Fibroblast of pulmonary artery (primary cell): ENCODE measurements around the gene ULBP2.
"Not testable (repeated sequence)": the region's sequence is repeated elsewhere in the genome, so short reads cannot be mapped to it uniquely, and the experiment has no call there.

Experiments
- DNase-seq: peaks from one replicate; pipeline ENCODE4 v3.0.0-alpha.2; 2010; ENCODE audit warnings: low read depth
- H3K4me3 ChIP-seq: replicated peaks from 2 replicates; pipeline ENCODE4 v1.5.1; 2011; ENCODE audit warnings: low read depth, mild to moderate bottlenecking, control low read depth, low read length, moderate library complexity
- TF ChIP-seq, protein P1 (sequence below): IDR thresholded peaks from 2 replicates; pipeline ENCODE4 v1.5.1; 2011; ENCODE audit warnings: mild to moderate bottlenecking, control low read depth, low read length, inconsistent platforms; ENCODE audit errors: missing control alignments

The ULBP2 gene

DNA sequence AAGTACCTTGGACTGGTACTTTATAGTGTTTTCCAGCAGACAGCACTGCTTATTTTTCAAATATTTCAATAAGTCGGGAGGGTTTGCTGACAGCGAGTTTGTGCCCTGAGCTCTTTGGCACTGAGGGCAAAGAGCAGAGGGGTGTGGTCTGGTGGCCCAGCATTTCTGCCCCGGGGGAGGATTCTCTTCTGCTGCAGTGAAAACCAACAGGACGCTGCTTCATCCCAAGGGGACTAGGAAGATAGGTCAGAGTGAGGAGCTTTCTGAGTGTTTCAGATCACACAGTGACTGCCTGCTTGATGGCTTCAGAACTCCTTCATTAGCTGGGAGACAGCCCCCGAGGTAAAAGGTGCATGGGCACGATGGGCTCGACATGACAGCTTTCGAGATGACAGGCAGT is 8.6 kb downstream of the ULBP2 start:
- H3K4me3 ChIP-seq = no peak overlapping the region
- TF ChIP-seq, protein P1, sequence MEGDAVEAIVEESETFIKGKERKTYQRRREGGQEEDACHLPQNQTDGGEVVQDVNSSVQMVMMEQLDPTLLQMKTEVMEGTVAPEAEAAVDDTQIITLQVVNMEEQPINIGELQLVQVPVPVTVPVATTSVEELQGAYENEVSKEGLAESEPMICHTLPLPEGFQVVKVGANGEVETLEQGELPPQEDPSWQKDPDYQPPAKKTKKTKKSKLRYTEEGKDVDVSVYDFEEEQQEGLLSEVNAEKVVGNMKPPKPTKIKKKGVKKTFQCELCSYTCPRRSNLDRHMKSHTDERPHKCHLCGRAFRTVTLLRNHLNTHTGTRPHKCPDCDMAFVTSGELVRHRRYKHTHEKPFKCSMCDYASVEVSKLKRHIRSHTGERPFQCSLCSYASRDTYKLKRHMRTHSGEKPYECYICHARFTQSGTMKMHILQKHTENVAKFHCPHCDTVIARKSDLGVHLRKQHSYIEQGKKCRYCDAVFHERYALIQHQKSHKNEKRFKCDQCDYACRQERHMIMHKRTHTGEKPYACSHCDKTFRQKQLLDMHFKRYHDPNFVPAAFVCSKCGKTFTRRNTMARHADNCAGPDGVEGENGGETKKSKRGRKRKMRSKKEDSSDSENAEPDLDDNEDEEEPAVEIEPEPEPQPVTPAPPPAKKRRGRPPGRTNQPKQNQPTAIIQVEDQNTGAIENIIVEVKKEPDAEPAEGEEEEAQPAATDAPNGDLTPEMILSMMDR = no peak
- DNase-seq = no peak

DNA sequence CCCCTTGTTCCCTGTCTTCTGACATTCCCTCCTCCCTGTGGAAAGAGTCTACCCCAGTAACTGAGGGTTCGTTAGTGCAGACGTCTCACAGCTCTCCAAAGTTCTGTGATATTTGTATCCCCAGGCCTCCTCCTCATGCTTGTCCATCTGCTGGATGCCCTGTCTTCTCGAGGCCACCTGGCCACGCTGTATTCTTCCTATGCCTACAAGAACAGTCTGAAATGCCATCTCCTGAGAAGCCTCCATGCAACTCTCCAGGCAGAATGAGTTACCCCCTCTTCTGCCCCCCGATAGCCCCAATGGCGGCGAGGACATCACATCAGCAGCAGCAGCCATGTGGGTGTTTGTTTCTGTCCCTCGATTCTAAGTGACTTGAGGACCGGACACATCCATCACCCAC is 9.3 kb downstream of the ULBP2 start:
- TF ChIP-seq, protein P1 = no peak
- no peak overlapping the region for H3K4me3 ChIP-seq
- DNase-seq = no peak

DNA sequence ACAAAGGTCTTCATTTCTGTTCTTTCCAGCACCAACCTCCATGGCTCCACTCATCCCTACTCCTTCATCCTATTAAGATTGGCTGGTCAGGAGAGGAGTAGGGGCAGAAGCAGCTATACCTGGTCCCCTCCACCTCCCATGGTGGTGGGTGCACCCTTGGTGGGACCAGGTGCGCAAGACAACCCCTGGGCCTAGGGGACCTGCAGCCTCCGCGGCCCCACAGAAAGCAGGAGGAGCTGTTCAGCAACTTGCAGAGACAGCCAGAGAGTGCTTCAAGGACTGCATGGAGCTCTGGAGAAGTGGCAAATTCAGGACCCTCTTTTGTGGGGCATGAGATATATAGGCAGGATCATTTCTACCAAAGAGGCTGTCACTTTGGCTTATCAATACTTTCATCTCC is 9.8 kb downstream of the ULBP2 start:
- TF ChIP-seq, protein P1 = no peak
- no peak overlapping the region for H3K4me3 ChIP-seq
- no peak for DNase-seq

DNA sequence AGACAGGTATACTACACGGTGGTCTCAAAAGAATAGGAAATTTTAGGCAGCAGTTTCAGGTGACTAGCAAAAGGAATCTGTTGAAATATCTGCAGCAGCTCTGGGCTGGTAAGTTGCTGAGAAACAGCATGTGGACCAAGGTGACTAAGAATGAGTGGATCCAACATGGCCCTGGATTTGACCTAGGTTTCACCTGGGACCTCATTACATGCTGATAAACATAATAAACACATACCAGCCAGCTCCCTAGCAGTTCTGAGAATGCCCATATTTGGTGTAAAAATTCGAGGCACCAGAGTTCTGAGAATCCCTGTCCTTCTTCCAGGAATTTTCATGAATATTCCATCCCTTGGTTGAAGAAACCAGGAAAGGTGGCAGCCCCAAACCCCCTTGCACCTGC is 11.6 kb downstream of the ULBP2 start:
- DNase-seq = not testable (repeated sequence)

DNA sequence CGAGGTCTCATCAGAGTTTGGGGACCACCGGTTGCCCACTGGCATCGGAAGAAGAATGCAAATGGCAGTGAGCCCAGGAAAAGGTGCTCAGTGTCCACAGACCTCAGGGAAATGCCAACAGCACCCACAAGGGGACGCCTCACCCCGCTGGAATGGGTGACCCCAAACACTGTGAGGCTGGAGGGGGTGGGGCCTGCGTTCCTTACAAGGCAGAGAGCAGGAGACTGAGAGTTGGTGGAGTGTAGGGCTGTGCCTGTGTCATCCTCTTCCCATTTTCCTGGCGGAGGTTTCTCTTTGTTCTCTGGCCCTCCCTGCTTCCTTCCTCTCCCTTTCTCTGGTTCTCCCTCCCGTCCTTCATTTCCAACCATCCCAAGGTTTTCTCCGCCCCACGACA is 12.1 kb downstream of the ULBP2 start:
- DNase-seq, H3K4me3 ChIP-seq: not testable (repeated sequence)

More for the DNA sequence above, 11.6 kb downstream of the ULBP2 start:
- H3K4me3 ChIP-seq = not testable (repeated sequence)

DNA sequence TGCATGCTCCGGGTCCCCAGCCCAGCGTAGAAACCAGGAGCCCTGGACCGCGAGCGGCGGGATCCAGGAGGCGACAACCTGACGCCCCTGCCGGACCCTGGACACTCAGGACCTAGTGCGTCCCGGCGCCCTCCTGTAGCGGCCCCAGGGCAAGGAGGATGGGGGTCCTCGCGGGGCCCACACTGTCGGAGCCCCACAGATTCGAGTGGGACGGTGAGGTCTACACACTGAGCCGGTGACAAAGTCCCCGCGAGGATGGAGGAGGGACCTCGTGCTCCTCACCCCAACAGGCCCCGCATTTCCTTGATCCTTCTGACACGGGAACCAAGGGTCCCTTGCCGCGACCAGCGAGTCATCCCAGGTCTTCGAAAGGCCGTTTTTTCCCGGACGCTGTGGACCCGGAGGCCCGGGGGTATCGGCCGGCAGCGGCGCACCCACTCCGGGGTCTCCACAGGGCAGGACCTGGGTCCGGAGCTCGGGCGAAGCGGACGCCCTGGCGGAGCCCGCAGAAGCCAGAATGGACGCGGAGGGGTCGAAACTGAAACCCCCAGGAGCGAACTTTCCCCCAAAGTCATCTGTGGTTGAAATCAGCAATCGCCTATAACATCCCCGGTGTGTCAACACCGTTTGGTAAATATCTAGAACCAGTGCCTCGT is 12.6 kb downstream of the ULBP2 start:
- not testable (repeated sequence) for DNase-seq, H3K4me3 ChIP-seq

DNA sequence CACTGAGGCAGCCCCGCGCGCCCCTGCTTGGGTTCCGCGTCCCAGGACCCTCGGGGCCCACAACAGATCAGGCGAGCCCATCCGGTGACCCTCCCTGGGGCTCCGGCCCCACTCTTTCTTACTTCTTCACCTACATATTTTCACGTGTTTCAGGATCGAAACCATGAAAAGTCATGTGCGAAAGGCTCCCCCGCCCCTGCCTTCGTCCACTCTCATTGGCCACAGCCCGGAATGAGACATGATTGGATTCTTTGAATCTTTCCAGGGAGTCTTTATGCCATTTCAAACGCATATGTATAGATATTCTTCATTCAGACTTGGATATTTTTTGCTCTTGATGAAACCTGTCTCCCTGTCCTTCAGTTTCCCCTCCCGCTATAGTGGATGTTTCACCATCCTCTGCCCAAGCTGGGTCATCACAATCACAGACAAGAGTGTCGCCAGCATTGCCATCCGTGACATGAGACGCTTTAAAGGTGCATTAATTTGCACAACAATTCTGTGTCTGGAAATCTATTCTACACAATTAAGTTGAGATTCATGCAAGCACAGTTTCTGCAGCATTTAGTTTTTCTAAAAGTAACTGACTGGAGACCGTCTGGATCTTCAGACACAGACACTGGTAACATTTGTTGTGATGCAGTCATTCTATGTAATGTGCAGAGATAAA is 13.3 kb downstream of the ULBP2 start:
- DNase-seq, H3K4me3 ChIP-seq: not testable (repeated sequence)

DNA sequence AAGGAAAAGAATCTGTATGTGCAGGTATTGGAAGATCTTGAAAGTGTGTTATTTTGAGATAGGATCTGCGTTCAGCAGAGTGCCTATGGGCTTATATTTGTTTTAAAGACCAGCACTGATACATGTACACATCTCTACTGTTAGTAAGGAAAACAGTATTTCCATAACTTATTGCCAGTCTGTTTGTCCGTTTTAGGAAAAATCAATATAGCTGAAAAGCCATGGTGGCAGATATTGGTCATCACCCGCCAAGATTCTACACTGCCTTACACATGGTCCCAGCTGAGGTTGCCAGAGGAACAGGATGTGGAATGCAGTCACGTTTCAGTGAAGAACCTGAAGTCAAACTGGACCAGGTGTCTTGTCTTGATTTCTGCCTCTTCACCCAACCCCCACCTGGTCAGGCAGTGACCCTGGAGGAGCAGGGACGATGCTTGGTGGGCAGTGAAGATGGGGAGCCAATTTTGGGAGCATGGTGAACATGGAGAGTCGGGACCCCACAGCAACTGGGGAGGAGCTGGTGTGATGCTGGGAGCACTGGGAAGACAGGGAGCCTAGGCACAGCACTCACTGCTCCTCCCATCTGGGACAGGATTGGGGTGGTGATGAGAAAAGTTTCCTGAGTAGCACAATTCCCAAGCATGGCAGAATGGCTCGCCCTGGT is 14.0 kb downstream of the ULBP2 start:
- DNase-seq, H3K4me3 ChIP-seq: not testable (repeated sequence)

DNA sequence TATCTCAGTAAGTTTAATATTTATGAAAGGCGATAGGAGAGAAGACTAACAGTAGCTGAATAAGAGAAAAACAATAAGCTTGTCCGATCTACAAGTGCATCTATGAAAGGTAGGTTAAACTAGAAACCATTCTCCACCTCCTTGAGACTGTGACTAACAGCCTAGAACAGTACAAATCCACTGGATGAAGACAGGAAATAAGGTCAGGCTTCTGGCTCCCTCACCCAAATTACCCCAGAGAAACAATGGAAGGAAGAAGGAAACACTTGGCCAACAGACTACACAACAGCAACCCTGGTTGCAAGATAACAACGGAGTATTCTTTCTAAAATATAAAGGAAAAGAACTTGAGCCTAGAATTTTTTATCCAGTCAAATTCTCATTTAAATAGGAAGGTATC is 16.3 kb downstream of the ULBP2 start:
- not testable (repeated sequence) for H3K4me3 ChIP-seq
- peak; percentile 67 for DNase-seq

DNA sequence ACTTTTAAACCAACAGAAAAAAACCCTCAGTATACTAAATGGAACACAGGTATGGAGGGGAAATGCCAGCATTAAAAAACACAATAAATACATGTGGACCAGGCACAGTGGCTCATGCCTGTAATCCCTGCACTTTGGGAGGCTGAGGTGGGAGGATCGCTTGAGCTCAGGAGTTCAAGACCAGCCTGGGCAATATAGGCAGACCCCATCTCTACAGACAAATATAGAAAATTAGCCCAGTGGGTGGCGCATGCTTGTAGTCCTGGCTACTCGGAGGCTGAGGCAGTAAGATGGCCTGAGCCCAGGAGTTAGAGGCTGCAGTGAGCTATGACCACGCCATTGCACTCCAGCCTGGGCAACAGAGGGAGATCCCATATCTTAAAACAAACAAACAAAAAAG is 18.0 kb downstream of the ULBP2 start:
- not testable (repeated sequence) for DNase-seq

DNA sequence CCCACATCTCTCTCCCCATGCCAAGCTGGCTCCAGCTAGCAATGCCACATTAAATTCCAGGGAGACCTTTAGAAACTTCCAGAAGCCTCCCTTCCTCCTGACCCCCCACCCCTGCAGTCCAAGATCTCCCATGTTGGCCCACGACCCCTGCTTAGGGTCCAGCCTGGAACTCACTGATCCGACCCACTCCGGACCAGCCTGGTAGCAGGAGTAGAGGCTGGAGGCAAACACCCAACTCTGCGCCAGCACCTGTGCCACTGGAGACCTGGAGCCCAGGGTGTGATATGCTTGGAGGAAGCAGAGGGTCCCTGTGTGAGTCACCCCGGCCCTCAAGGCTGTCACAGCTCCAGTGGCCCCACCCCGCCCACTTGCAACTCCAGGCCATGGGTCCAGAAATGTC is 18.7 kb downstream of the ULBP2 start:
- no peak for DNase-seq
- no peak overlapping the region for H3K4me3 ChIP-seq
- TF ChIP-seq, protein P1 = no peak

More for the DNA sequence above, 18.0 kb downstream of the ULBP2 start:
- not testable (repeated sequence) for H3K4me3 ChIP-seq
